Nephron (organoid): ENCODE data around the gene CATSPER2.
"Not testable (repeated sequence)": the region's sequence is repeated elsewhere in the genome, so short reads cannot be mapped to it uniquely, and the experiment has no call there.

ENCODE experiments used
- H3K27ac Mint-ChIP-seq, 3 experiments: 2 replicates each; pipeline ENCODE4 v1.8.0; 2020; ENCODE audit warnings: mixed read lengths in 3 of 3, mild to moderate bottlenecking in 2 of 3, moderate library complexity in 1 of 3
- H3K27me3 Mint-ChIP-seq: 2 replicates; pipeline ENCODE4 v1.8.0; 2021; ENCODE audit warnings: low read depth, mild to moderate bottlenecking, moderate library complexity, mixed read lengths
- H3K36me3 Mint-ChIP-seq: 2 replicates; pipeline ENCODE4 v1.8.0; 2020; ENCODE audit warnings: low read depth, mixed read lengths
- H3K4me1 Mint-ChIP-seq: 2 replicates; pipeline ENCODE4 v1.8.0; 2020; ENCODE audit warnings: mixed read lengths
- H3K4me3 Mint-ChIP-seq, 3 experiments: 2 replicates each; pipeline ENCODE4 v1.8.0; 2020; ENCODE audit warnings: mild to moderate bottlenecking in 3 of 3, mixed read lengths in 3 of 3, moderate library complexity in 2 of 3
- H3K9me3 Mint-ChIP-seq: 2 replicates; pipeline ENCODE4 v1.8.0; 2020; ENCODE audit warnings: mixed read lengths
- CTCF ChIP-seq, 3 experiments: fragments of 200-600 bp; sonication (generic); IDR thresholded peaks; one replicate each; pipeline ENCODE4 v1.5.0; 2021; ENCODE audit warnings: antibody characterized with exemption in 3 of 3; ENCODE audit not compliant: unreplicated experiment in 3 of 3

CATSPER2 gene

GRCh38 chr15:43625106-43625505 is 23.5 kb downstream of the CATSPER2 start:
- Mint-ChIP-seq H3K27me3 (peaks cover 22% of the 10 kb centered on the region), H3K4me1 (no peaks in the 10 kb centered on the region), H3K4me3 (no peak overlapping the region), H3K36me3 (no peaks in the 10 kb centered on the region), H3K9me3 (no peaks in the 10 kb centered on the region), H3K27ac (no peak overlapping the region)
- no peak for TF ChIP-seq CTCF (IDR thresholded peaks at IDR 0.05; ENCODE audit: unreplicated experiment in 3 of 3)

GRCh38 chr15:43622068-43622799 is 26.4 kb downstream of the CATSPER2 start:
- not testable (repeated sequence) for H3K36me3 Mint-ChIP-seq, H3K27ac Mint-ChIP-seq, H3K4me3 Mint-ChIP-seq, H3K4me1 Mint-ChIP-seq, H3K9me3 Mint-ChIP-seq
- H3K27me3 Mint-ChIP-seq, result peaks cover 22% of the 10 kb centered on the region

- H3K9me3 Mint-ChIP-seq, H3K27ac Mint-ChIP-seq, H3K36me3 Mint-ChIP-seq, H3K4me3 Mint-ChIP-seq, H3K4me1 Mint-ChIP-seq: not testable (repeated sequence)
- peaks cover 16% of the 10 kb centered on the region for H3K27me3 Mint-ChIP-seq
Measured at GRCh38 chr15:43618700-43619099, 29.9 kb downstream of the CATSPER2 start, which contains the start of gene STRC. TSS of gene STRC (minus strand) at chr15:43618800. CDS start at chr15:43618722, 78 bp downstream.

GRCh38 chr15:43617750-43618149 is 30.9 kb downstream of the CATSPER2 start:
- H3K4me1 Mint-ChIP-seq, H3K36me3 Mint-ChIP-seq, H3K27ac Mint-ChIP-seq, H3K9me3 Mint-ChIP-seq, H3K4me3 Mint-ChIP-seq: not testable (repeated sequence)
- H3K27me3 Mint-ChIP-seq, result peaks cover 13% of the 10 kb centered on the region

DNA sequence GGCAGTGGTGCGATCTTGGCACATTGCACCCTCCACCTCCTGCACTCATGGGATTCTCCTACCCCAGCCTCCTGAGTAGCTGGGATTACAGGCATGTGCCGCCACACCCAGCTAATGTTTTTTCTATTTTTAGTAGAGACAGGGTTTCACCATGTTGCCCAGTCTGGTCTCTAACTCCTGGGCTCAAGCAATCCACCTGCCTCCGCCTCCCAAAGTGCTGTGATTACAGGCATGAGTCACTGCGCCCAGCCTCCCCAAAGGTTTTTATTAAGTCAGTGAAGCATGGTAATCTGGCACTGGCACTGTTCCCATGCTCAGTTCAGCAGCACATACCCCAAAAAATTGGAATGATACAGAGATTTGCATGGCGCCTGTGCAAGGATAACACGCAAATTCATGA is 46.4 kb downstream of the CATSPER2 start:
- not testable (repeated sequence) for H3K27ac Mint-ChIP-seq, H3K4me1 Mint-ChIP-seq, H3K4me3 Mint-ChIP-seq, H3K36me3 Mint-ChIP-seq, H3K9me3 Mint-ChIP-seq
- peaks cover 42% of the 10 kb centered on the region for H3K27me3 Mint-ChIP-seq

GRCh38 chr15:43600200-43600599 is 48.4 kb downstream of the CATSPER2 start:
- not testable (repeated sequence) for H3K27ac Mint-ChIP-seq, H3K9me3 Mint-ChIP-seq, H3K36me3 Mint-ChIP-seq, H3K4me1 Mint-ChIP-seq, H3K4me3 Mint-ChIP-seq
- peaks cover 48% of the 10 kb centered on the region for H3K27me3 Mint-ChIP-seq

GRCh38 chr15:43599131-43599530 is 49.5 kb downstream of the CATSPER2 start:
- not testable (repeated sequence) for H3K36me3 Mint-ChIP-seq, H3K4me3 Mint-ChIP-seq, H3K9me3 Mint-ChIP-seq, H3K27ac Mint-ChIP-seq, H3K4me1 Mint-ChIP-seq
- H3K27me3 Mint-ChIP-seq, result peaks cover 42% of the 10 kb centered on the region

- not testable (repeated sequence) for H3K4me3 Mint-ChIP-seq, H3K9me3 Mint-ChIP-seq, H3K27ac Mint-ChIP-seq, H3K36me3 Mint-ChIP-seq, H3K4me1 Mint-ChIP-seq
- H3K27me3 Mint-ChIP-seq, result peaks cover 15% of the 10 kb centered on the region
Measured at GRCh38 chr15:43593328-43594190, 55.1 kb downstream of the CATSPER2 start, which contains the start of gene CKMT1B. TSS of gene CKMT1B (plus strand) at chr15:43594027. CDS start at chr15:43594219, 192 bp downstream.

DNA sequence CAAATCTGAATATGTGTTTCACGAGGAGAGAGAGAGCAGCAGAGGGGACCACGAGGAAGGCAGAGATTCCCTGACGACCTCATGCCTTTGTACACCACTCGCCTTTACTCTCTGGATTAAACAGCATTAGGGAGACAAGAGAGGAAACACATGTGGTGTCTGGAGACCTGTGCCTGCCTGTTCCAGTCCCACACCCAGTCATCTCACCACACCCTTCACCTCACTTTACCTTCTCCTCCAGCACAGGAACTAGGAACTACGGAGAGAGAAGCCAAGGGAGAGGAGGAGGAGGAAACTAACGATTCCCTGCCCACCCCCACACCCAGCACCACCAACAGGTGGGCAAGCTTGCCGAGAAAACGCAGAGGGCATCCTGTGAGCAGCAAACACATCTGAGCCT is 55.8 kb downstream of the CATSPER2 start:
- H3K4me1 Mint-ChIP-seq, H3K27ac Mint-ChIP-seq, H3K9me3 Mint-ChIP-seq, H3K36me3 Mint-ChIP-seq, H3K4me3 Mint-ChIP-seq: not testable (repeated sequence)
- H3K27me3 Mint-ChIP-seq, result peaks cover 13% of the 10 kb centered on the region

GRCh38 chr15:43589778-43590466 is 58.7 kb downstream of the CATSPER2 start, which contains the start of gene PPIP5K1:
TSS of gene PPIP5K1 (minus strand) at chr15:43590208. CDS start at chr15:43584504, 5,704 bp downstream.
- H3K4me1 Mint-ChIP-seq, H3K36me3 Mint-ChIP-seq, H3K9me3 Mint-ChIP-seq, H3K27ac Mint-ChIP-seq, H3K27me3 Mint-ChIP-seq, H3K4me3 Mint-ChIP-seq: not testable (repeated sequence)
